GM12878 (cell line): Measurements from ENCODE around the gene AMIGO2. TPM values are rescaled to one million over a fixed set of nuclear protein-coding genes. Genes with fewer than 3 reads are reported as not detected.

Experiments
- ATAC-seq: fragments of 200-7000 bp; cut with Tn5 transposase; 3 replicates; pipeline ENCODE4 v1.9.1; 2020; ENCODE audit warnings: mild to moderate bottlenecking, moderate library complexity
- BruUV-seq: library from RNA; stranded (reverse); fragments of 400-500 nt; replicated peaks from 2 replicates; lab custom pipeline; 2021; lab: Mats Ljungman, UMichigan
- CTCF ChIA-PET: fragments of 300-600 bp; sonication (Branson Sonifier 250); formaldehyde crosslinking; extraction: SDS; loops from one replicate; lab custom pipeline; 2021; ENCODE audit warnings: inconsistent platforms; lab: Yijun Ruan, JAX
- POLR2A ChIA-PET: fragments of 350-600 bp; formaldehyde crosslinking; extraction: SDS; loops from one replicate; lab custom pipeline; 2021; ENCODE audit warnings: inconsistent platforms; lab: Charles Lee
- RAD21 ChIA-PET: fragments of 300-600 bp; sonication (Branson Sonifier 250); formaldehyde crosslinking; loops from one replicate; lab custom pipeline; 2023; ENCODE audit warnings: antibody characterized with exemption; ENCODE audit not compliant: unreplicated experiment; lab: Charles Lee
- SMC1A ChIA-PET: fragments of 300-600 bp; sonication (Branson Sonifier 250); formaldehyde crosslinking; loops from one replicate; lab custom pipeline; 2023; ENCODE audit not compliant: unreplicated experiment, uncharacterized antibody; lab: Charles Lee
- DNase-seq: peaks from one replicate; pipeline ENCODE4 v3.0.0-alpha.2; 2011; ENCODE audit warnings: low read depth, low spot score
- FAIRE-seq: peaks from 3 replicates; lab custom pipeline; 2011; peaks lifted over from hg19 to GRCh38; lab: Jason Lieb, UNC
- H2AFZ ChIP-seq: 2 replicates; pipeline ENCODE4 v1.6.0; 2011; ENCODE audit warnings: low read depth, low read length, control low read depth; ENCODE audit not compliant: control insufficient read depth
- H3K27ac ChIP-seq: 2 replicates; pipeline ENCODE4 v1.5.1; 2011; ENCODE audit warnings: control low read depth; ENCODE audit not compliant: control insufficient read depth, insufficient read depth
- H3K27me3 ChIP-seq, 2 experiments: replicated peaks in 1 of 2; 2 replicates each; pipeline versions ENCODE4 v1.6.0 to v1.6.1; 2011; ENCODE audit warnings: low read length in 1 of 2; ENCODE audit not compliant: control insufficient read depth in 2 of 2, insufficient read depth in 2 of 2
- H3K36me3 ChIP-seq, 2 experiments: 2 replicates each; pipeline ENCODE4 v1.5.1; 2011; ENCODE audit warnings: low read length in 1 of 2; ENCODE audit not compliant: control insufficient read depth in 2 of 2, insufficient read depth in 2 of 2
- H3K4me1 ChIP-seq: 2 replicates; pipeline ENCODE4 v1.6.1; 2011; ENCODE audit warnings: mild to moderate bottlenecking, low read length, moderate library complexity, mixed read lengths; ENCODE audit not compliant: control insufficient read depth, insufficient read depth
- H3K4me2 ChIP-seq: 2 replicates; pipeline ENCODE4 v1.6.0; 2011; ENCODE audit warnings: control low read depth; ENCODE audit not compliant: control insufficient read depth, insufficient read depth
- H3K4me3 ChIP-seq: fragments of 200-600 bp; sonication (generic); 2 replicates; pipeline ENCODE4 v1.5.1; 2016
- H3K79me2 ChIP-seq: 2 replicates; pipeline ENCODE4 v1.6.0; 2011; ENCODE audit warnings: low read length; ENCODE audit not compliant: control insufficient read depth, insufficient read depth
- H3K9ac ChIP-seq: 2 replicates; pipeline ENCODE4 v1.8.0; 2011; ENCODE audit warnings: low read length, control low read depth, mixed read lengths; ENCODE audit not compliant: control insufficient read depth, insufficient read depth
- H3K9me3 ChIP-seq: replicated peaks from 3 replicates; pipeline ENCODE4 v1.5.1; 2011; ENCODE audit warnings: mild to moderate bottlenecking, low read length; ENCODE audit not compliant: control insufficient read depth, insufficient read depth
- H4K20me1 ChIP-seq: 2 replicates; pipeline ENCODE4 v1.6.0; 2011; ENCODE audit not compliant: control insufficient read depth, insufficient read depth
- CHD4 ChIP-seq: fragments of 200-600 bp; sonication (generic); IDR thresholded peaks from 2 replicates; pipeline ENCODE4 v1.6.1; 2016; ENCODE audit warnings: mild to moderate bottlenecking
- CUX1 ChIP-seq: IDR thresholded peaks from 2 replicates; pipeline ENCODE4 v1.6.1; 2012; ENCODE audit warnings: improper control_type of control experiment, low read depth, low read length; ENCODE audit not compliant: insufficient replicate concordance
- ESRRA ChIP-seq: IDR thresholded peaks from 2 replicates; pipeline ENCODE4 v1.6.1; 2012; ENCODE audit warnings: mild to moderate bottlenecking, low read length, improper control_type of control experiment
- EZH2 ChIP-seq: IDR thresholded peaks from 2 replicates; pipeline ENCODE4 v1.6.1; 2012; ENCODE audit warnings: low read depth, mild to moderate bottlenecking, control low read depth, inconsistent platforms, low read length, borderline replicate concordance; ENCODE audit not compliant: control insufficient read depth
- FOXM1 ChIP-seq: IDR thresholded peaks from 2 replicates; pipeline ENCODE4 v1.6.1; 2012; ENCODE audit warnings: low read depth, mild to moderate bottlenecking, inconsistent platforms, low read length, moderate library complexity
- GABPA ChIP-seq: IDR thresholded peaks from 2 replicates; pipeline ENCODE4 v1.6.1; 2014; ENCODE audit warnings: antibody characterized with exemption, low read depth, mild to moderate bottlenecking, inconsistent platforms
- HCFC1 ChIP-seq: fragments of 150-350 bp; IDR thresholded peaks from 2 replicates; pipeline ENCODE4 v1.6.1; 2014; ENCODE audit warnings: low read length
- JUND ChIP-seq: IDR thresholded peaks from 2 replicates; pipeline ENCODE4 v1.6.1; 2012; ENCODE audit warnings: low read depth, mild to moderate bottlenecking, low read length, improper control_type of control experiment, moderate library complexity
- MAX ChIP-seq: IDR thresholded peaks from 2 replicates; pipeline ENCODE4 v1.6.1; 2012; ENCODE audit warnings: low read depth, low read length, improper control_type of control experiment
- MEF2A ChIP-seq: IDR thresholded peaks from 2 replicates; pipeline ENCODE4 v1.6.1; 2011; ENCODE audit warnings: low read depth, mild to moderate bottlenecking, low read length, moderate library complexity; ENCODE audit not compliant: insufficient read depth
- NFYA ChIP-seq: IDR thresholded peaks from 2 replicates; pipeline ENCODE4 v1.6.1; 2011; ENCODE audit warnings: low read depth, mild to moderate bottlenecking, low read length, improper control_type of control experiment, borderline replicate concordance
- RB1 ChIP-seq: fragments of 450-650 bp; formaldehyde crosslinking; IDR thresholded peaks from 2 replicates; pipeline ENCODE4 v1.6.1; 2017; ENCODE audit warnings: mild to moderate bottlenecking, borderline replicate concordance
- RBBP5 ChIP-seq: fragments of 200-600 bp; sonication (generic); conservative IDR thresholded peaks from 2 replicates; pipeline ENCODE4 v1.6.1; 2016
- STAT1 ChIP-seq: fragments of 450-650 bp; conservative IDR thresholded peaks from 2 replicates; pipeline ENCODE4 v1.6.1; 2014; ENCODE audit warnings: antibody characterized with exemption, mild to moderate bottlenecking
- STAT3 ChIP-seq: IDR thresholded peaks from 2 replicates; pipeline ENCODE4 v1.6.1; 2011; ENCODE audit warnings: low read depth, low read length, improper control_type of control experiment
- TAF1 ChIP-seq: IDR thresholded peaks from 2 replicates; pipeline ENCODE4 v1.6.1; 2011; ENCODE audit warnings: mild to moderate bottlenecking, low read depth, low read length, borderline replicate concordance
- TARDBP ChIP-seq: IDR thresholded peaks from 2 replicates; pipeline ENCODE4 v1.6.1; 2016; ENCODE audit warnings: borderline replicate concordance
- TCF7 ChIP-seq: IDR thresholded peaks from 2 replicates; pipeline ENCODE4 v1.6.1; 2014; ENCODE audit warnings: antibody characterized with exemption, borderline replicate concordance
- ZNF384 ChIP-seq: IDR thresholded peaks from 2 replicates; pipeline ENCODE4 v1.6.1; 2012; ENCODE audit warnings: low read depth, mild to moderate bottlenecking, low read length, improper control_type of control experiment, borderline replicate concordance
- WGBS: methylation state at CpG from one replicate; pipeline ENCODE4 v1.1.6; 2016; ENCODE audit warnings: low lambda C conversion rate; ENCODE audit not compliant: insufficient replicate concordance, insufficient coverage; ENCODE audit errors: missing lambda C conversion rate; 5-methylcytosine and 5-hydroxymethylcytosine counted together
- in situ Hi-C: fragments of 300-500 bp; cut with MboI; formaldehyde crosslinking; loops from 9 replicates; pipeline ENCODE4 v1.14.3; 2018; ENCODE audit warnings: mixed read lengths
- intact Hi-C: fragments of 100-400 bp; cut with micrococcal nuclease; formaldehyde crosslinking; loops from one replicate; pipeline ENCODE4 v1.14.2; 2022; ENCODE audit not compliant: unreplicated experiment
- polyA plus RNA-seq, 11 experiments: library from polyadenylated mRNA; depleted of rRNA in 4 of 11; unstranded in 6 of 11; stranded (reverse) in 5 of 11; fragments of >200 nt; fragmentation: Nextera tagmentation in 4 of 11; fragmentation: Illumina TruSeq in 1 of 11; extraction: Ambion mirVana in 4 of 11; extraction: Trizol in 1 of 11; gene quantifications; 1 replicate in 1 of 11; 2 replicates in 10 of 11; pipeline versions ENCODE4 v1.2.1 to v1.2.3, GENCODE V29; 2011 to 2016; ENCODE audit warnings: inconsistent platforms in 2 of 11, missing spikeins in 2 of 11, low read depth in 1 of 11
- total RNA-seq, 4 experiments: library from RNA; depleted of rRNA in 3 of 4; stranded (reverse); fragments of >200 nt in 3 of 4; fragmentation: Illumina TruSeq in 1 of 4; extraction: Trizol in 1 of 4; gene quantifications; 2 replicates each; pipeline versions ENCODE4 v1.2.1 to v1.2.3, GENCODE V29; 2013 to 2021
- TF ChIP-seq, protein P1 (sequence below): fragments of 450-650 bp; IDR thresholded peaks from 2 replicates; pipeline ENCODE4 v1.6.1; 2016; ENCODE audit warnings: mild to moderate bottlenecking

AMIGO2 gene
- total and polyA plus RNA-seq, 10 of the 15 experiments (the other 5 are each of a cell fraction or from before 2014, with no cell fraction given): 0.03 to 0.15 (median 0.11) TPM; not detected in 7

DNA sequence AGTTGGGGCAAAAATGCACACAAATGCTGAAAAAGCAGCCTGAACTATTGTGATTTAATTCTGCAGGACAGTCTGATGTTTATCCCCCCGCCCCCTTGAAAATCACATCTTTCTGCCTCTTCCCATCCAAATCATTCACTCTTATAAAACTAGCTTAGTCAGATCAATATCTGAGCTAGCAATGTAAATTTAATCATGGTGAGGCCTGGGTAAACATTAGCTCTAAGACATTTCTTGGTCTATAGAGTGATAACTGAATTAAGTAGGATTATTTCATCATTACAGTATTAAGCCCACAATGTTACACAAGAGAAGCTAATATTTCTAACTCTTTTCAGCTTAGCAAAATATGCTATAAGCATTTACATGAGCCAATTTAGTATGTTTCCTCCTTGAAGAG is 9.4 kb downstream of the AMIGO2 start:
- ChIA-PET SMC1A (interaction anchor here (0.8 to 2.5 kb wide), 9 partner anchors 12 to 945 kb away, joined by 3 to 21 read pairs (median 4); no protein-coding TSS in a partner anchor), POLR2A (no interaction called here), CTCF (interaction anchor here (0.7 to 3.1 kb wide), 25 partner anchors 8 to 327 kb away, joined by 3 to 38 read pairs (median 5); no protein-coding TSS in a partner anchor), RAD21 (interaction anchor here (0.9 to 3.0 kb wide), 5 partner anchors 38 to 240 kb away, joined by 3 to 9 read pairs (median 3); no protein-coding TSS in a partner anchor)
- no peak overlapping the region for H3K4me2 ChIP-seq
- H3K79me2 ChIP-seq: no peaks in the 10 kb centered on the region
- BruUV-seq: no TSS peak
- H3K36me3 ChIP-seq: no peaks in the 10 kb centered on the region
- ATAC-seq (no peak), FAIRE-seq (no peak), DNase-seq (no peak)
- WGBS: 6% methylated on average over 1 of the region's 1 CpG
- no peak overlapping the region for H3K27ac ChIP-seq
- in situ Hi-C loops: no loop called here
- H3K9ac ChIP-seq: no peak overlapping the region
- no peak for TF ChIP-seq RB1
- no peak for TF ChIP-seq JUND
- TF ChIP-seq, protein P1, sequence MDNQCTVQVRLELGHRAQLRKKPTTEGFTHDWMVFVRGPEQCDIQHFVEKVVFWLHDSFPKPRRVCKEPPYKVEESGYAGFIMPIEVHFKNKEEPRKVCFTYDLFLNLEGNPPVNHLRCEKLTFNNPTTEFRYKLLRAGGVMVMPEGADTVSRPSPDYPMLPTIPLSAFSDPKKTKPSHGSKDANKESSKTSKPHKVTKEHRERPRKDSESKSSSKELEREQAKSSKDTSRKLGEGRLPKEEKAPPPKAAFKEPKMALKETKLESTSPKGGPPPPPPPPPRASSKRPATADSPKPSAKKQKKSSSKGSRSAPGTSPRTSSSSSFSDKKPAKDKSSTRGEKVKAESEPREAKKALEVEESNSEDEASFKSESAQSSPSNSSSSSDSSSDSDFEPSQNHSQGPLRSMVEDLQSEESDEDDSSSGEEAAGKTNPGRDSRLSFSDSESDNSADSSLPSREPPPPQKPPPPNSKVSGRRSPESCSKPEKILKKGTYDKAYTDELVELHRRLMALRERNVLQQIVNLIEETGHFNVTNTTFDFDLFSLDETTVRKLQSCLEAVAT: no peak
- no peak for TF ChIP-seq RBBP5
- no peak for TF ChIP-seq TCF7
- TF ChIP-seq HCFC1: no peak
- no peak for TF ChIP-seq TARDBP
- TF ChIP-seq GABPA: no peak
- TF ChIP-seq FOXM1: no peak
- no peak for TF ChIP-seq CHD4
- no peak for TF ChIP-seq STAT3
- TF ChIP-seq ESRRA: no peak
- TF ChIP-seq TAF1: no peak
- no peak for TF ChIP-seq CUX1
- TF ChIP-seq MEF2A: no peak
- no peak for TF ChIP-seq NFYA
- no peak for TF ChIP-seq EZH2
- no peak for TF ChIP-seq ZNF384
- TF ChIP-seq STAT1: no peak
- TF ChIP-seq MAX: no peak
- no peaks in the 10 kb centered on the region for H3K9me3 ChIP-seq
- no peaks in the 10 kb centered on the region; a peak in 1 of 4 replicates for H3K27me3 ChIP-seq
- no peak overlapping the region for H3K4me3 ChIP-seq
- H4K20me1 ChIP-seq: no peaks in the 10 kb centered on the region
- H3K4me1 ChIP-seq: no peaks in the 10 kb centered on the region
- intact Hi-C loops: no loop called here
- H2AFZ ChIP-seq: no peak overlapping the region
